Pancreas (tissue), 10 donors: ENCODE measurements around the gene TOX2. TPM values are rescaled to one million over a fixed set of nuclear protein-coding genes. Genes with fewer than 3 reads are reported as not detected.

Experiments used
- ATAC-seq, 4 donors: fragments of 200-7000 bp; cut with Tn5 transposase; one replicate each; pipeline versions ENCODE4 v1.8.0 to v1.9.1; 2020; ENCODE audit warnings: mild to moderate bottlenecking in 4 of 4, moderate library complexity in 4 of 4
- DNase-seq, 6 donors: peaks; one replicate each; pipeline ENCODE4 v3.0.0-alpha.2; 2020
- FAIRE-seq: peaks from 2 replicates; lab custom pipeline; 2012; peaks lifted over from hg19 to GRCh38; lab: Jason Lieb, UNC
- H3K27ac ChIP-seq, 4 donors: fragments of 200-600 bp; sonication (generic); 1 replicate in 3 of 4; 2 replicates in 1 of 4; pipeline versions ENCODE4 v1.5.0 to v1.8.0; 2020
- H3K27me3 ChIP-seq, 4 donors: fragments of 200-600 bp; one replicate each; pipeline ENCODE4 v1.8.0; 2021
- H3K36me3 ChIP-seq, 3 donors: fragments of 200-600 bp; sonication (generic) in 1 of 3; one replicate each; pipeline versions ENCODE4 v1.5.0 to v1.8.0; 2020 to 2021
- H3K4me1 ChIP-seq, 3 donors: fragments of 200-600 bp; one replicate each; pipeline ENCODE4 v1.8.0; 2021
- H3K4me3 ChIP-seq, 4 donors: fragments of 200-600 bp; sonication (generic) in 2 of 4; one replicate each; pipeline versions ENCODE4 v1.5.0 to v1.8.0; 2020 to 2021
- H3K9me3 ChIP-seq, 4 donors: fragments of 200-600 bp; one replicate each; pipeline ENCODE4 v1.8.0; 2021
- CTCF ChIP-seq, 4 donors: fragments of 200-600 bp; sonication (generic) in 3 of 4; IDR thresholded peaks; one replicate each; pipeline versions ENCODE4 v1.5.0 to v1.8.0; 2021; ENCODE audit warnings: antibody characterized with exemption in 4 of 4
- WGBS, 2 donors: extraction: QIAGEN DNeasy Blood & Tissue Kit; methylation state at CpG; one replicate each; pipeline ENCODE4 v1.1.7; 2013; 5-methylcytosine and 5-hydroxymethylcytosine counted together
- intact Hi-C, 3 donors: fragments of 100-400 bp; cut with DNase I; formaldehyde crosslinking; loops; one replicate each; pipeline versions ENCODE4 v1.11.1 to v1.14.2; 2022
- polyA plus RNA-seq, 2 donors: library from polyadenylated mRNA; stranded (reverse); fragments of 200-250 nt; gene quantifications; one replicate each; pipeline ENCODE4 v1.2.3, GENCODE V29; 2013
- total RNA-seq, 6 donors: library from RNA; stranded (reverse); fragmentation: NEBNext Ultra II Directional in 4 of 6; extraction: Animal tissue kit (Norgen Biotek cat#: 25700) in 4 of 6; gene quantifications; one replicate each; pipeline versions ENCODE4 v1.2.1 to v1.2.4, GENCODE V29; 2021 to 2023
- donor health status: healthy with polysubstance abuse.
- donor health status: DM: no; HTN: no; CAD: no; lungs with moderate emphysema.
- donor health status: DM: no; HTN: no; CAD: no.
- donor health status: control.
- donor health status: control.
- donor health status: Bipolar disorder and iron deficiency.
- donor health status: DM: yes; HTN: yes; CAD: no.
- donor health status: DM: no; HTN: no; CAD: no.
- donor health status: DM: no; HTN: no; CAD: no.
- donor health status: DM: yes; HTN: yes; CAD: no.

The TOX2 gene
- total and polyA plus RNA-seq, 8 donors: 0.24 to 2.3 (median 0.90) TPM

GRCh38 chr20:44027343-44028002, 112.8 kb downstream of the TOX2 start:
- 63 to 68% methylated on average over 11 of the region's 11 CpGs for WGBS, 2 donors
- DNase-seq (no peak), ATAC-seq (no peak), FAIRE-seq (no peak)
- no peak overlapping the region for H3K27ac ChIP-seq
- no peaks in the 10 kb centered on the region for H3K4me1 ChIP-seq
- TF ChIP-seq CTCF (IDR thresholded peaks at IDR 0.05): no peak
- no peak overlapping the region for H3K4me3 ChIP-seq
- no peaks in the 10 kb centered on the region for H3K36me3 ChIP-seq
- intact Hi-C loops: no loop called here
- no peaks in the 10 kb centered on the region for H3K27me3 ChIP-seq
- no peaks in the 10 kb centered on the region for H3K9me3 ChIP-seq

- no peak for DNase-seq
- ATAC-seq: no peak
- H3K4me3 ChIP-seq: no peak overlapping the region
- no peak for FAIRE-seq
- 55 to 60% methylated on average over 7 of the region's 7 CpGs for WGBS, 2 donors
- no peaks in the 10 kb centered on the region for H3K9me3 ChIP-seq
- no peaks in the 10 kb centered on the region for H3K36me3 ChIP-seq
- H3K4me1 ChIP-seq: no peaks in the 10 kb centered on the region
- H3K27me3 ChIP-seq: no peaks in the 10 kb centered on the region
- no peak overlapping the region for H3K27ac ChIP-seq
- TF ChIP-seq CTCF (IDR thresholded peaks at IDR 0.05): no peak
- intact Hi-C loops: no loop called here
Observed at GRCh38 chr20:44028003-44028730, 113.5 kb downstream of the TOX2 start.

- H3K36me3 ChIP-seq: no peaks in the 10 kb centered on the region
- no peak for DNase-seq
- H3K4me3 ChIP-seq: no peak overlapping the region
- H3K9me3 ChIP-seq: no peaks in the 10 kb centered on the region
- H3K27ac ChIP-seq: no peak overlapping the region
- WGBS, 2 donors: 52 to 58% methylated on average over 14 of the region's 14 CpGs
- no peak for FAIRE-seq
- intact Hi-C loops: no loop called here
- no peak for TF ChIP-seq CTCF (IDR thresholded peaks at IDR 0.05)
- no peaks in the 10 kb centered on the region for H3K4me1 ChIP-seq
- no peaks in the 10 kb centered on the region for H3K27me3 ChIP-seq
- no peak for ATAC-seq
Observed at GRCh38 chr20:44028868-44029847, 114.5 kb downstream of the TOX2 start.

- no peak for TF ChIP-seq CTCF (IDR thresholded peaks at IDR 0.05)
- 64 to 72% methylated on average over 4 of the region's 4 CpGs for WGBS, 2 donors
- H3K27me3 ChIP-seq: no peaks in the 10 kb centered on the region
- no peaks in the 10 kb centered on the region for H3K4me1 ChIP-seq
- DNase-seq: no peak
- no peak for FAIRE-seq
- no peak overlapping the region for H3K27ac ChIP-seq
- no peak overlapping the region for H3K4me3 ChIP-seq
- H3K9me3 ChIP-seq: no peaks in the 10 kb centered on the region
- no peaks in the 10 kb centered on the region for H3K36me3 ChIP-seq
- intact Hi-C loops: no loop called here
- ATAC-seq: no peak
Observed at GRCh38 chr20:44029848-44030230, 115.2 kb downstream of the TOX2 start.
